ENCODE data around the gene PDZD7.

The PDZD7 gene

GRCh38 chr10:101015582-101015973 is 15.4 kb downstream of the PDZD7 start:
- DNase-seq: no peak

- DNase-seq: peak; percentile 85
These were observed 15.9 kb downstream of the PDZD7 start for GRCh38 chr10:101014966-101015581.

GRCh38 chr10:101014230-101014884 is 16.6 kb downstream of the PDZD7 start:
- DNase-seq: peak; percentile 71

GRCh38 chr10:101013365-101013825 is 17.5 kb downstream of the PDZD7 start:
- no peak for DNase-seq

GRCh38 chr10:101012525-101013364 is 18.2 kb downstream of the PDZD7 start:
- peak; percentile 96 for DNase-seq

- DNase-seq: peak; percentile 40
These were observed 19.2 kb downstream of the PDZD7 start for GRCh38 chr10:101011517-101012423.

GRCh38 chr10:101010329-101010728 is 20.6 kb downstream of the PDZD7 start:
- DNase-seq: no peak

- no peak for DNase-seq
These were observed 22.0 kb downstream of the PDZD7 start for GRCh38 chr10:101008823-101009423.

- no peak for DNase-seq
These were observed 22.8 kb downstream of the PDZD7 start for GRCh38 chr10:101007915-101008822.

- no peak for DNase-seq
These were observed 23.7 kb downstream of the PDZD7 start for GRCh38 chr10:101007099-101007711.

GRCh38 chr10:101006593-101007098 is 24.3 kb downstream of the PDZD7 start:
- DNase-seq: no peak

- DNase-seq: no peak
These were observed 24.9 kb downstream of the PDZD7 start for GRCh38 chr10:101005869-101006567.

- DNase-seq: no peak
These were observed 25.6 kb downstream of the PDZD7 start for GRCh38 chr10:101005361-101005760.

- no peak for DNase-seq
These were observed 27.2 kb downstream of the PDZD7 start for GRCh38 chr10:101003639-101004206.

- DNase-seq: no peak
These were observed 28.5 kb downstream of the PDZD7 start for GRCh38 chr10:101002456-101002855.

GRCh38 chr10:101001659-101002035 is 29.3 kb downstream of the PDZD7 start:
- DNase-seq: no peak

- peak; percentile 92 for DNase-seq
These were observed 29.8 kb downstream of the PDZD7 start for GRCh38 chr10:101000915-101001658.

GRCh38 chr10:101000127-101000914 is 30.6 kb downstream of the PDZD7 start:
- peak; percentile 41 for DNase-seq
